Putamen (tissue), 1 donor: Measurements from ENCODE around the gene MARCHF3.
"Not testable (repeated sequence)": the region's sequence is repeated elsewhere in the genome, so short reads cannot be mapped to it uniquely, and the experiment has no call there.

Experiments used
- DNase-seq: peaks from one replicate; pipeline ENCODE4 v3.0.0-alpha.2; 2016; ENCODE audit warnings: low spot score

The MARCHF3 gene

DNA sequence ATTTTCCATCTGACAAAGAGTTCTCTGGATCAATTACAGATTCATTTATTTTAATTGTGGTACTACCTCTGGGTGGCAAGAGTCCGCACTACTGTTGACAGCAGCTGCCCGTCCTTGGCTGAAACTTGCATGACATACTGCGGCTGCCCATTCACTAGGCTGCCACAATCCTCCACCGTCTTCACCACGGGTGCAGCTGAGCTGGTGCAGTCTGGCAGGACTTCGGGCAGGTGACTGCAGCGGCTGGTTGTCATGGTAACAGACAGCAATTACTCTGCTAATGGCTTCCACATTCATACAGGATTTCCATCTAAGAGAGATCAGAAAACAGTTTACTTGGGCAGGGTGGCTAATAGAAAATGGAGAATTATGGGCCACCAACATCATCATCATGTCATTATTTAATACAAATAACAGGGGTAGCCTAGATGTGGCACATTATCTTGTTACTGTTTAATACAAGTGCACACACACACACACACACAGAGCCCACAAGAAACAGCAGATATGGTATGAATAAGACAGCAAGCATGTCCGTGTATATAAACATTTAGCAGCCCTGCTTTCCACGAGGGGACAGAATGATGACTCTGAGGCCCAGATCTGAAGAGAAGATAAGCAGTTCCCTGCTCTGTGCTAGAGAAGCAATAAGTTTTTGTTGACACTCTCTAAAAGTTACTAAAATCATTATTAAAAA, 112.3 kb downstream of the MARCHF3 start:
- no peak for DNase-seq

DNA sequence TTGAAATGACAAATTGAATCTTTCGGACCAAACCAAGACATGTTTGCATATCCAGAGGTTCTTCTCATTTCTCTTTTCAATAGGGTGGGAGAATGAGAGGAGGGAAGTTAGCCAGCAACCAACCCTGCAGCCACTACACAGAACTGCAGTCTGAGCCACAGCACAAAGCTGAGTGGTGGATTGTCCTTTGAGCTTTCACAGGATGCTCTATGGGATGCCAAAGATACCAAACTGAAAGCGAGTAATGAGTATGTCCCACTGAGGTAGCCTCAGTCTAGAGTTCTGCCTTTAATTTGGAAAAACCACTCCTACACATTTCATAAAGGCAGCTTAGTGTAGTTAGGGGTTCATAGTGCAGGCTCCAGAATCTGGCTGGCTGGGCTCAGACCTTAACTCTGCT, 114.9 kb downstream of the MARCHF3 start:
- no peak for DNase-seq

GRCh38 chr5:126914801-126915436, 115.4 kb downstream of the MARCHF3 start:
- no peak for DNase-seq

GRCh38 chr5:126912616-126913200, 117.7 kb downstream of the MARCHF3 start:
- DNase-seq, result no peak

DNA sequence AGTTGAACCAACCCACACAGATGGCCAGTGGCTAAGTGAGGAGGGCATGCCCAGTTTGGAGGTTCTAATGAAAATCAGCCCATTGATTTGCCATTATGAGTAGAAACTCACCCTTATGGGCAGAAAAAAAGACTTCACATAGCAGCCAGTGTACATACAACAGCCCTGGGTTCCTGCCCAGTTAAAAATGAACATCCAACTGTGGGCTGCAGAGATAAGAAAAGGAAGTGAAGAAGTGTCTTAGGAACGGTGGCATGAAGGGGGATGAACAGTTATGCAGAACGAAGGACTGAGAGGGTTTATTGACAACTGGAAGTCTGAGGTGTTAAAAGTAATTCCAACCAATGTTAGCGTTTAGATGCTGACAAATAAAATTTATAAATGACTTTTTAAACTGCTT, 118.4 kb downstream of the MARCHF3 start:
- no peak for DNase-seq

DNA sequence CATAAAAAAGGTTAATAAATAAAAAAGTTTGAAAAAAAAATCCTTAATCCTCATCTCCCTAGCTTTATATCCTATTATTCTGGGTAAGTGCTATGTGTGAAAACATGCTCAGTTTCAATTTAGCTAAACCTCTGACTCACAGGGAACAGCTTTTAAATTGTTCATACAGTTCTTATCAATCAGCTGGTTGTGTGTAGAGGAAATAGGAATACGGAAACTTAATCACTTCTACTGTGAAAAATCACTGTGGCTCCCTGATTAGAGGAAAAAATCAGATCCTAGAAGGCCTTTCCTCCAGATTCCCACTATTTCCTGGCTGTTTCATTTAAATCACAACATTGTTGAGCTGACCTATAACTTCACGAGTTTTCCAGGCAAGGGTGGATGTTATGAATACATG, 120.5 kb downstream of the MARCHF3 start:
- DNase-seq, result no peak

DNA sequence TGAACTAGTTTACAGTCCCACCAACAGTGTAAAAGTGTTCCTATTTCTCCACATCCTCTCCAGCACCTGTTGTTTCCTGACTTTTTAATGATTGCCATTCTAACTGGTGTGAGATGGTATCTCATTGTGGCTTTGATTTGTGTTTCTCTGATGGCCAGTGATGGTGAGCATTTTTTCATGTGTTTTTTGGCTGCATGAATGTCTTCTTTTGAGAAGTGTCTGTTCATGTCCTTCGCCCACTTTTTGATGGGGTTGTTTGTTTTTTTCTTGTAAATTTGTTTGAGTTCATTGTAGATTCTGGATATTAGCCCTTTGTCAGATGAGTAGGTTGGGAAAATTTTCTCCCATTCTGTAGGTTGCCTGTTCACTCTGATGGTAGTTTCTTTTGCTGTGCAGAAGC, 126.0 kb downstream of the MARCHF3 start:
- DNase-seq, result not testable (repeated sequence)

- no peak for DNase-seq
Observed at GRCh38 chr5:126900796-126901195, 129.6 kb downstream of the MARCHF3 start.

DNA sequence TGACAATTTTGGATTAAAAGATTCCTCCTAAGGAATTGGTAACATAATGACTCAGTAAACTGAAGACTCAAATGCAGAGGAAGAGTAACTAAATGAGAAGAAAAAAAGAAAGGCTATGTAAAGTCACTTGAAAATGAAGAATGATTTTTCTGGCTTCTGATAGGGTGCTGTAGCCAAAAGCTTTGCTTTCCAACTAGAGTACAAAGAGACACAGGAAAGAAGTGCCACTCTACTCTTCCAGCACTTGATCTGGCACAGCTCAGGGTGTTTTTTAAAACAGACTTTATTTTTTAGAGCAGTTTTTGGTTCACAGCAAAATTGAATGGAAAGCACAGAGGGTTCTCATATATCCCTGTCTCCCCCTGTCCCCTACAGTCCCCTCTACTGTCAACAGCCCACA, 130.9 kb downstream of the MARCHF3 start:
- no peak for DNase-seq

DNA sequence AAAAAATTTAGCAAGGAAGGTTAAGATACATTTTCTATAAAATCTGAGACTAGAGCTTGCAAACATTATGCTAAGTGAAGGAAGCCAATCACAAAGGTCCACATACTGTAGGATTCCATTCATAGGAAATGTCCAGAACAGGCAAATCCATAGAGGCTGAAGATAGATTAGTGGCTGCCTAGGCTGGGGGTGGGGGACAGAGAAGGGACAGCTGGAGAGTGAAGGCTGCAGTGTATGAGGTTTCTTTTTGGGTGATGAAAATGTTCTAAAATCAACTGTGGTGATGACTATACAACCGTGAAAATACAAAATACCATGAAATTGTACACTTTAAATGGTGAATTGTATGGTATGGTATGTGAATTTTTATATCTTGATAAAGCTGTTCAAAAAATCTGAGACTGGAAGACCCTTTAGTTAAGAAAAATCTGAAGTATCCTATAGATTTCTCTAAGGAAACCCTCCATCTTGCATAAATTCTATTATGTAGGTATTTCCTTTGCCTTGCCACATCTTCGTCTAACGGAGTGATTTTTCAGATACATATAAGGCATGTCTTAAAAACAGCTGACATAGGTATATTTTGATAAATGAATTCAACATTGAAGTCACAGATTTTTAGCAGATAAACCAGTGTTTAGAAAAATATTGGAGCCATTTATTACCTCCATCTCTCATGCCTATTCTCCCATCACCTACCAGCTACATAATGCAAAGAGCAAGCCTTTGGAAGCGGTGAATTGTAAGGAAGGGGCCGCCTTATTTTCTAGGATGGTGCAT, 132.3 kb downstream of the MARCHF3 start:
- no peak for DNase-seq

DNA sequence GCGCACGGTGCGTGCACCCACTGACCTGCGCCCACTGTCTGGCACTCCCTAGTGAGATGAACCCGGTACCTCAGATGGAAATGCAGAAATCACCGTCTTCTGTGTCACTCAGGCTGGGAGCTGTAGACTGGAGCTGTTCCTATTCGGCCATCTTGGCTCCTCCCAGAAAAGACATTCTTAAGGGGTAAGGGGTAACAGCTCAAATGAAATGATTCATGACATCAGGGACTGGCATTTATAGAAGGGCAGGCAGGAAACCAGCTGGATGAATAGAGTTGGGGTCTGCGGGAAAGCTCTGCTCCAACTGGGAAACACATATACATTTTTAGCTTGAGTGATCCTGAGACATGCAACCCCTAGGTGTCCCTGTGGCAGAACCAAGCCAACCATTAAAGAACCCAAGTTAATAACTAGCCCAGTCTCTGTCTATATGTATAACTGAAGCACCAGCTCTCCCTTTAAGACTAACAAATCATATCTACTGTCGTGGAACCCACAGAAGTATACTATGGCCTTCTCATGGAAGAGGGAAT, 134.1 kb downstream of the MARCHF3 start:
- DNase-seq, result no peak

- not testable (repeated sequence) for DNase-seq
Observed at GRCh38 chr5:126895712-126896111, 134.6 kb downstream of the MARCHF3 start.

- not testable (repeated sequence) for DNase-seq
Observed at GRCh38 chr5:126890414-126890813, 139.9 kb downstream of the MARCHF3 start.

DNA sequence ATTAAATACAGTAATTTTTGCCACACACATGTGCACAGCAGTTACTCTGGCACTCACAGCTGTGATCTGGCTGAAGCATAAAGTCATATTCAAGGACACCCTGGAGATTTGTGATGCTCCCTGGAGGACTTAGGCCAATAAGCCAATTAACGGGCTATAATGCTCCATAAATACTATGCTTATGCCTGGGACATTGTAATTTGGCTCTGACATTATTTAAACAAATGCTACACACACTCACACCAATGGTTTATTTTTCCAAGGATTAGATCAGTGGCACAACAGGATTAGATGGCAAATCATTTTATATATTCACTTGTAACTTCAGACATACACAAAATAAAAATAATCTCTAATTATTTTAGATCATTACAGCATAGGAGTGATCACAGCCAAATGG, 142.2 kb downstream of the MARCHF3 start:
- no peak for DNase-seq

DNA sequence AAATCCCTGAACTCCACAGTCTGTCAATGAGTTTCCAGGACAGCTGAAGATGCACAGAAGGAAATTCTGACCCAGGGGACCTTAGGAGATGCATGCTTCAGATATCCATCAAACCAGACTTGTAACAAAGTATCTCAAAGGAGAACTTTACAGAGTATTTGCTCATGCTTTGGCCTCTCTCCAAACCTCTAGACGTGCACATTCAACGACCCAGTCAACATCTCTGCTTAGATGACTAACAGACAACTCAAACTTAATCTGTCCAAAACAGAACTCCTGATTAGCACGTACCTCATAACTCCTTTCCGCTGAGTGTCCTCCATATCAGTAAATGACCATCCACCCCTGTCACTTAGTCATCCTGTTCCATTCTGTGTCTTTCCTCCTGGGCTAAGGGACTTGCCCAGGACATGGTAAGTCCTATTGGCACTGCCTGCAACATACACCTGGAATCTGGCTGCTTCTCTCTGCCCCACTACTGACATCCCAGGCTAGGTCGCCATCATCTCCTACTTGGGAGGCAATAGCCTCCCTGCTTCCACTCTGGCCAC, 146.0 kb downstream of the MARCHF3 start:
- no peak for DNase-seq

GRCh38 chr5:126883564-126884245, 146.7 kb downstream of the MARCHF3 start:
- no peak for DNase-seq

DNA sequence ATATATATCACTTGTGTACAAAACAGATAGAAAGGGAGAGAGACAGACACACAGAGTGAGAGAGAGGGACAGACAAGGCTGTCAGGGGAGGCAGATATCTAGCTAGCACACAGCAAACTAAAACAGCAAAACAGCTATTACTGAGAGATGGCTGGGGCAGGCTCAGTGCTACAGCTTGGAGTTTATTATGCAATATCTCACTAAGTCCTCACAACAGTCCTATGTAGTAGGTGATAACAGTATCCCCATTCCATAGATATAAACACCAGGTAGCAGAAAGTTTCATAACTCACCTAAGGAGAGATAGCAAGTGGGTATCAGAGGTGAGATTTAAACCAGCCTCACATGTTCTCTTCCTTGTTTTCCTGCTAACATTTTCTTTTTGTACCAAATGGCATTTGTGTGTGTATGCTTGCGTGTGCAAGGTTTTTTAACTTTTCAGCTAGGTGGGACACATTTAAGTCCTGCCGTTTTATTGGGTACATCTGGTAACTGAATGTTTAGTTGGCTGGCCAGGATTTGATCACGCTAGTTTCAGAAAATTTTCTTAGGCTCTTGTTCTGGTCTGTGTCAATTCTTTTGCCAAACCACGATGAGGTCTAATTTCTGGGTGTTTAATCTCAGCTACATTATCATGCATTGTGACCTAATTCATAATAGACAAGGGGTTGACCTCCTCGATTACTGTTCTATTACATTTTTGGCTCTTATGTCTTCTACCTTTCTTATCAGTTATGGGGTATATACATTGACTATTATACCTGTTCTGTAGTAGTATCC, 148.3 kb downstream of the MARCHF3 start:
- no peak for DNase-seq

GRCh38 chr5:126878634-126879033, 151.7 kb downstream of the MARCHF3 start:
- DNase-seq, result no peak

- no peak for DNase-seq
Observed at GRCh38 chr5:126878085-126878484, 152.3 kb downstream of the MARCHF3 start.

- no peak for DNase-seq
Observed at GRCh38 chr5:126877602-126878001, 152.8 kb downstream of the MARCHF3 start.

GRCh38 chr5:126875303-126875785, 155.0 kb downstream of the MARCHF3 start:
- DNase-seq, result no peak
